Measurements from ENCODE around the gene EML6.

GRCh38 chr2:54956111-54956627 is 232.7 kb downstream of the EML6 start:
- no peak for TF ChIP-seq HCFC1 (IDR thresholded peaks at IDR 0.05; ENCODE audit: low read length)
- TF ChIP-seq POLR2A (IDR thresholded peaks at IDR 0.05; ENCODE audit: low read depth, low read length) = no peak
- TF ChIP-seq ATF3 (IDR thresholded peaks at IDR 0.05; ENCODE audit: borderline replicate concordance, extremely low read depth, low read depth, low read length) = no peak
- TF ChIP-seq POLR2AphosphoS5 (IDR thresholded peaks at IDR 0.05; ENCODE audit: low read length) = no peak

Data from GM12878 (cell line).